SU-DHL-6 (cell line): ENCODE measurements around the gene TBX2.

Experiments
- H2AFZ ChIP-seq: fragments of 200-600 bp; sonication (generic); 2 replicates; pipeline ENCODE4 v1.6.1; 2014; ENCODE audit warnings: low read depth, mild to moderate bottlenecking, moderate library complexity, mixed read lengths, antibody characterized with exemption, low read length; ENCODE audit not compliant: severe bottlenecking
- H3F3A ChIP-seq: fragments of 200-600 bp; shearing (Covaris generic); 2 replicates; pipeline ENCODE4 v1.6.0; 2016; ENCODE audit warnings: antibody characterized with exemption, mild to moderate bottlenecking; ENCODE audit not compliant: insufficient read depth
- H3K27ac ChIP-seq: fragments of 200-600 bp; sonication (generic); 2 replicates; pipeline ENCODE4 v1.5.1; 2016; ENCODE audit warnings: low read depth, mild to moderate bottlenecking, low read length, moderate library complexity, mixed read lengths
- H3K27me3 ChIP-seq: fragments of 200-600 bp; sonication (generic), shearing (Covaris generic); 2 replicates; pipeline ENCODE4 v1.6.0; 2014; ENCODE audit warnings: mild to moderate bottlenecking, low read length
- H3K36me3 ChIP-seq: fragments of 200-600 bp; sonication (generic); 2 replicates; pipeline ENCODE4 v1.6.1; 2014; ENCODE audit warnings: mild to moderate bottlenecking, low read length, mixed read lengths
- H3K4me2 ChIP-seq: fragments of 300-600, 200-600 bp; shearing (Covaris generic), sonication (generic); 2 replicates; pipeline ENCODE4 v1.6.0; 2014; ENCODE audit warnings: low read length, low read depth, mild to moderate bottlenecking; ENCODE audit not compliant: poor library complexity, severe bottlenecking
- H3K4me3 ChIP-seq: fragments of 200-600 bp; sonication (generic); 2 replicates; pipeline ENCODE4 v1.5.1; 2014; ENCODE audit warnings: antibody characterized with exemption, low read length, mild to moderate bottlenecking, mixed read lengths; ENCODE audit not compliant: insufficient read depth, poor library complexity, severe bottlenecking
- H3K79me2 ChIP-seq: fragments of 200-600 bp; sonication (generic); 2 replicates; pipeline ENCODE4 v1.6.1; 2014; ENCODE audit warnings: mild to moderate bottlenecking, low read length, moderate library complexity; ENCODE audit not compliant: insufficient read depth
- H3K9ac ChIP-seq: fragments of 200-600 bp; sonication (generic); 2 replicates; pipeline ENCODE4 v1.7.0; 2014; ENCODE audit warnings: mild to moderate bottlenecking, low read length
- H3K9me2 ChIP-seq: fragments of 200-600 bp; sonication (generic); replicated peaks from 2 replicates; pipeline ENCODE4 v1.6.1; 2014; ENCODE audit warnings: low read length; ENCODE audit not compliant: insufficient read depth
- H3K9me3 ChIP-seq: fragments of 200-600 bp; sonication (generic); 2 replicates; pipeline ENCODE4 v1.6.1; 2014; ENCODE audit warnings: low read length, mixed read lengths; ENCODE audit not compliant: insufficient read depth
- H4K20me1 ChIP-seq: fragments of 200-600 bp; sonication (generic); 2 replicates; pipeline ENCODE4 v1.6.1; 2014; ENCODE audit warnings: low read depth, mild to moderate bottlenecking, antibody characterized with exemption, low read length, moderate library complexity, mixed read lengths
- CTCF ChIP-seq: fragments of 200-600 bp; sonication (generic); IDR thresholded peaks from one replicate; pipeline ENCODE4 v1.5.1; 2017; ENCODE audit warnings: antibody characterized with exemption, mild to moderate bottlenecking, low read length, moderate library complexity; ENCODE audit not compliant: insufficient read depth, poor library complexity, severe bottlenecking
- EZH2phosphoT487 ChIP-seq: fragments of 200-600 bp; sonication (generic), shearing (Covaris generic); conservative IDR thresholded peaks from 2 replicates; pipeline ENCODE4 v1.6.1; 2018; ENCODE audit warnings: mild to moderate bottlenecking, antibody characterized with exemption, low read length, moderate library complexity, mixed read lengths

The TBX2 gene

DNA sequence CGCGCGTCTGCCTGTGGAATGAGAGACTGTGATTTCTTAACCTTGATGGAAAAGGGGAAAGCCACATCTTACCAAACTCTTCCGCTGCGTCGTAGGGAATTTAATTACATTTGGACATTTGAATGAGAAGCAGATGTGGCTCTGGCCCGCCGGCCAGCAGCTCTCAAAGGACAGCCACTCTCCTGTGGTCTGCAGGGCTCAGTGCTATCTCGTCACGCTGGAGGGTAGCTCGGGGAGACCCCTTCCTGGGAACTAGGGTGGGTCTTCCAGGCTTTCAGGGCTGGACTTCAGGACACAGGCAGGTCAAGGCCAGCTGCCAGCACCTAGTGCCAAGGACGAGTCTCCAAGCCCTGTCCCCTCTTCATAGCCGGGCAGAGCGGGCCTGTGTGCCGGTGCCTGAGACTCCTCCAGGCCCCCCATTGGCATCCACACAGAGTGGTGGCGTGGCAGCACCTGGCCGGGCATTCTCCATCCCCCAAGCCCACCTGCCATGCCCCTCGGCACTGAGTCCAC, 15.9 kb upstream of the TBX2 start:
- Histone ChIP-seq H3K79me2 (no peaks in the 10 kb centered on the region), H3K27ac (no peak overlapping the region)
- TF ChIP-seq EZH2phosphoT487 (no peak), CTCF (no peak)

GRCh38 chr17:61384354-61384691, 15.3 kb upstream of the TBX2 start:
- Histone ChIP-seq H3K4me2 (no peak overlapping the region), H3K27me3 (no peaks in the 10 kb centered on the region), H3K4me3 (no peak overlapping the region), H3K27ac (no peak overlapping the region), H3F3A (no peaks in the 10 kb centered on the region), H3K79me2 (no peaks in the 10 kb centered on the region), H4K20me1 (no peaks in the 10 kb centered on the region), H3K36me3 (no peaks in the 10 kb centered on the region), H2AFZ (no peak overlapping the region), H3K9me2 (no peaks in the 10 kb centered on the region), H3K9me3 (no peaks in the 10 kb centered on the region), H3K9ac (no peak overlapping the region)
- TF ChIP-seq CTCF = no peak
- no peak for TF ChIP-seq EZH2phosphoT487

More for the DNA sequence above, 15.9 kb upstream of the TBX2 start:
- Histone ChIP-seq H3K9me3 (no peaks in the 10 kb centered on the region), H3K27me3 (no peaks in the 10 kb centered on the region), H2AFZ (no peak overlapping the region), H3K4me3 (no peak overlapping the region), H3K4me2 (no peak overlapping the region), H3K36me3 (no peaks in the 10 kb centered on the region), H3K9me2 (no peaks in the 10 kb centered on the region), H3F3A (no peaks in the 10 kb centered on the region), H3K9ac (no peak overlapping the region), H4K20me1 (no peaks in the 10 kb centered on the region)

DNA sequence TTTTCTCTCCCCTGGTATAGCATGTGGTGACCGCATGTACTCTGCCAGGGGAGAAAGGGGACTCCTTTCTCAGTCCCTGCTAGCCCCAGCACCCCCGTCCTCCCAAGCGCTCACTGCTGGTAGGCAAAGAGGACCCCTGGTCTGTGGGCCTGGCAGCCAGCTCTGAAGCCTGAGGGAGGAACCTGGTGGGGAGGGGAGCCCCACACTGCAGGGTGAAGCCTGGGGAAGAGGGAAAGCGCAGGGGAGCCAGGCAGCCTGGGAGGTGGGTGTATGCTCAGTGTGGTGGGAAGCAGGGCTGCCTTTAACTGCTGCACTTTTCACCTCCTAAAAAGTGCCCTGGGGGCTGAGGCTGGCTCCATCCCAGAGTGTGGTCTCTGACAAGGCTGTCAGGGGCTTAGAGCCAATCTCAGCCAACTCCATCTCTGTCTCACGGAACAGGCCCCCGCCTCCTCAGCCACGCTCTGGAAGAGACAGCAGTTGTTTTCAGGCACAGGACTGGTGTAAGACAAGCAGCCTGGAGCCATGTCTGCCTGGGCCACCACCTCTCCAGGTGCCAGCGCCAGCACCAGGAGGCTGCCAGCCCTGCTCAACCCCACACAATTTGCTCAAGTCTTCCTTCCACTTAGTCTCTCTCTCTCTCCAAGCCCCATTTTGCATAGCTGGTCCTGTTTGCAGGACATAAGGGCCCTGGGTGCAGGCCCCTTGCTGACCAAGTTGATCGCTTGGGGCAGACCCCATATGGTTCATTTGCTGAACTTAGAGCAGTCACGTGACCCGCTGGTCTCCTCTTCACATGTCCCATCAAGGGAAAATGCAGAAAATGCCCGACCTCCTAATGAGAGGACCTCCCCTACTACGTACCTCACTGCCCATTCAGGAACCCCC, 14.7 kb upstream of the TBX2 start:
- no peaks in the 10 kb centered on the region for H3K9me2 ChIP-seq
- no peak overlapping the region for H3K4me3 ChIP-seq
- H4K20me1 ChIP-seq = no peaks in the 10 kb centered on the region
- no peak overlapping the region for H2AFZ ChIP-seq
- TF ChIP-seq CTCF (no peak), EZH2phosphoT487 (no peak)
- H3K27ac ChIP-seq = no peak overlapping the region
- H3K36me3 ChIP-seq = no peaks in the 10 kb centered on the region
- no peak overlapping the region for H3K9ac ChIP-seq
- H3K79me2 ChIP-seq = no peaks in the 10 kb centered on the region
- no peaks in the 10 kb centered on the region for H3F3A ChIP-seq
- no peaks in the 10 kb centered on the region for H3K27me3 ChIP-seq
- H3K9me3 ChIP-seq = no peaks in the 10 kb centered on the region
- no peak overlapping the region for H3K4me2 ChIP-seq
